ENCODE data around the gene NGDN.

Gene NGDN

GRCh38 chr14:23523229-23524016 is 53.9 kb downstream of the NGDN start:
- Mint-ChIP-seq H3K9me3 (no peaks in the 10 kb centered on the region), H3K27ac (ENCODE audit: low read depth) (no peak overlapping the region), H3K4me1 (no peaks in the 10 kb centered on the region), H3K36me3 (ENCODE audit: insufficient read depth) (peaks cover 4% of the 10 kb centered on the region), H3K27me3 (no peaks in the 10 kb centered on the region), H3K4me3 (no peak overlapping the region)
- DNase-seq (ENCODE audit: low spot score in 2 of 2) (no peak), ATAC-seq (replicated peaks; ENCODE audit: extremely low read depth, poor library complexity, severe bottlenecking) (no peak)

DNA sequence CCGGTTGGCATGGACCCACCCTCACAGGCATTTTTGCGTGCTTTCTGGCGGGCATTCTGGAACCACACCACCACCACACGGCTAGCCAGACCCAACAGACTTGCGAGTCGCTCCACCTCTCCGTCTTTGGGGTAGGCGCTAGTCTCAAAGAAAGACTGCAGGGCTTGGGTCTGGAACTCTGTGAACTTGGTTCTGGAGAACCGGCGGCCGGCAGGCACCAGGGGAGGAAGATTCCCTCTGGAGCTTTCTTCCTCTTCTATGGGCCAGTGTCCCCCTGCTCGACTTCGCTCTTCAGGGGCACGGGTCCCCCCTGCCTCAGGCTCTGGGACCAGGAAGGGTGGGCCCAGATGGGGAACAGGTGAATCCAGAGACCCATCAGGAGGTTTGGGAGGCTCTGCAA is 55.5 kb downstream of the NGDN start:
- DNase-seq (ENCODE audit: low spot score in 2 of 2) (no peak), ATAC-seq (replicated peaks; ENCODE audit: extremely low read depth, poor library complexity, severe bottlenecking) (no peak)
- Mint-ChIP-seq H3K4me3 (no peak overlapping the region), H3K27me3 (no peaks in the 10 kb centered on the region), H3K27ac (ENCODE audit: low read depth) (no peak overlapping the region), H3K9me3 (no peaks in the 10 kb centered on the region), H3K4me1 (no peaks in the 10 kb centered on the region), H3K36me3 (ENCODE audit: insufficient read depth) (peaks cover 4% of the 10 kb centered on the region)

DNA sequence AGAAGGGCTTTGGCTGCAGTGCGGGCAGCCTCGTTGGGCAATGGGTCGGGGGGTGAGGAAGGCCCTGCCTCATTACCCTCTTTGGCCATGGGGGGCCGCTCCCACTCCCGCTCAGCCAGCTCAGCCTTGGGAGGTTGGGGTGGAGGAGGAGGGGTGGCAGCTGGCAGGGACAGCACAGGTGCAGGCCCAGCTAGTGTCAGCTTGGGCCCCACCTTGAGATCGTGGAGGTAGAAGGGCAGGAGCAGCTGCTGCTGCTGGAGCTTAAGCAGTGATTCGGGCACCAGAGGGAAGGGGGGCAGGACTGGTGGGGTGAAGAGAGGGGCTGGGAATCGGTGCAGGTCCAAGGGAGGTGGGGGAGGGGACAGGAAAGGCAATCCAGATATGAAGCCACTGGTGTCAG is 56.1 kb downstream of the NGDN start:
- H3K9me3 Mint-ChIP-seq: no peaks in the 10 kb centered on the region
- no peaks in the 10 kb centered on the region for H3K27me3 Mint-ChIP-seq
- H3K27ac Mint-ChIP-seq (ENCODE audit: low read depth): no peak overlapping the region
- no peak overlapping the region for H3K4me3 Mint-ChIP-seq
- H3K4me1 Mint-ChIP-seq: no peaks in the 10 kb centered on the region
- ATAC-seq (replicated peaks; ENCODE audit: extremely low read depth, poor library complexity, severe bottlenecking): no peak
- no peak for DNase-seq (ENCODE audit: low spot score in 2 of 2)
- peaks cover 4% of the 10 kb centered on the region for H3K36me3 Mint-ChIP-seq (ENCODE audit: insufficient read depth)
